ENCODE results near the gene DUSP2. TPM values are rescaled to one million over a fixed set of nuclear protein-coding genes. Genes with fewer than 3 reads are reported as not detected.

Gene DUSP2
- total and polyA plus RNA-seq, 2 donors (not counting 1 experiment from before 2014, with no cell fraction given) = 69.8 to 433 TPM

- WGBS (ENCODE audit: insufficient coverage) = 75% methylated on average over 3 of the region's 5 CpGs
- Histone ChIP-seq H4K20me1 (ENCODE audit: control insufficient read depth, insufficient read depth, low read length, poor library complexity, severe bottlenecking) (no peaks in the 10 kb centered on the region), H3K4me3 (ENCODE audit: control extremely low read depth in 1 of 5, extremely low read depth in 1 of 5, insufficient read depth in 1 of 5, low read depth in 2 of 5, low read length in 4 of 5) (no peak overlapping the region), H3K79me2 (ENCODE audit: control insufficient read depth, insufficient read depth, low read length) (no peaks in the 10 kb centered on the region), H2AFZ (ENCODE audit: insufficient read depth, low read depth, low read length, poor library complexity, severe bottlenecking) (no peak overlapping the region), H3K36me3 (replicated peaks in 1 of 2; ENCODE audit: control extremely low read depth in 1 of 2, control insufficient read depth in 1 of 2, extremely low read depth in 1 of 2, insufficient read depth in 2 of 2, low read length in 1 of 2) (peaks cover 7 to 25% of the 10 kb centered on the region in 2 experiments), H3K27me3 (replicated peaks in 1 of 4; ENCODE audit: control extremely low read depth in 1 of 4, control insufficient read depth in 3 of 4, insufficient read depth in 4 of 4, low read length in 3 of 4) (no peaks in the 10 kb centered on the region), H3K27ac (ENCODE audit: low read length in 2 of 2) (no peak overlapping the region), H3K4me2 (replicated peaks; ENCODE audit: low read depth, low read length, poor library complexity, severe bottlenecking) (no peak overlapping the region), H3K4me1 (ENCODE audit: control insufficient read depth in 2 of 2, insufficient read depth in 2 of 2, low read length in 2 of 2) (no peaks in the 10 kb centered on the region), H3K9ac (ENCODE audit: low read length) (no peak overlapping the region), H3K9me3 (ENCODE audit: control extremely low read depth in 1 of 3, control insufficient read depth in 2 of 3, insufficient read depth in 1 of 3, low read length in 2 of 3) (no peaks in the 10 kb centered on the region)
- Mint-ChIP-seq H3K4me3 (no peak overlapping the region), H3K27ac (no peak overlapping the region), H3K4me1 (peaks cover 3% of the 10 kb centered on the region), H3K27me3 (no peaks in the 10 kb centered on the region), H3K9me3 (ENCODE audit: insufficient read depth) (no peaks in the 10 kb centered on the region)
- ATAC-seq (ENCODE audit: low read depth) = no peak
- ChIA-PET CTCF (interaction anchor here (1.4 to 3.0 kb wide), 5 partner anchors 39 to 82 kb away, joined by 3 to 20 read pairs (median 5); partner anchors contain the start of genes ADRA2B and ASTL), POLR2A (no interaction called here)
- TF ChIP-seq EZH2 (IDR thresholded peaks at IDR 0.05; ENCODE audit: borderline replicate concordance, insufficient read depth, low read depth, low read length, poor library complexity, severe bottlenecking) (no peak), CTCF (IDR thresholded peaks at IDR 0.05) (no peak)
- no peak for DNase-seq
- intact Hi-C loops (cut with micrococcal nuclease) = no loop called here
These were observed 36.3 kb upstream of the DUSP2 start for GRCh38 chr2:96181529-96181928.

- no peak overlapping the region for H3K9ac ChIP-seq (ENCODE audit: low read length)
- peaks cover 2 to 15% of the 10 kb centered on the region in 2 experiments for H3K36me3 ChIP-seq (replicated peaks in 1 of 2; ENCODE audit: control extremely low read depth in 1 of 2, control insufficient read depth in 1 of 2, extremely low read depth in 1 of 2, insufficient read depth in 2 of 2, low read length in 1 of 2)
- CTCF ChIA-PET = interaction anchor here (0.6 to 3.0 kb wide), 8 partner anchors 38 to 289 kb away, joined by 3 to 20 read pairs (median 4); partner anchors contain the start of gene ASTL
- Mint-ChIP-seq H3K9me3 (ENCODE audit: insufficient read depth) (no peaks in the 10 kb centered on the region), H3K27ac (no peak overlapping the region), H3K27me3 (no peaks in the 10 kb centered on the region), H3K4me1 (peaks cover 3% of the 10 kb centered on the region), H3K4me3 (no peak overlapping the region)
- H3K27me3 ChIP-seq (replicated peaks in 1 of 4; ENCODE audit: control extremely low read depth in 1 of 4, control insufficient read depth in 3 of 4, insufficient read depth in 4 of 4, low read length in 3 of 4) = no peaks in the 10 kb centered on the region
- no peaks in the 10 kb centered on the region for H3K9me3 ChIP-seq (ENCODE audit: control extremely low read depth in 1 of 3, control insufficient read depth in 2 of 3, insufficient read depth in 1 of 3, low read length in 2 of 3)
- H3K4me2 ChIP-seq (replicated peaks; ENCODE audit: low read depth, low read length, poor library complexity, severe bottlenecking) = no peak overlapping the region
- DNase-seq (no peak), ATAC-seq (ENCODE audit: low read depth) (no peak)
- no peaks in the 10 kb centered on the region for H3K79me2 ChIP-seq (ENCODE audit: control insufficient read depth, insufficient read depth, low read length)
- intact Hi-C loops (cut with micrococcal nuclease) = no loop called here
- no peaks in the 10 kb centered on the region for H4K20me1 ChIP-seq (ENCODE audit: control insufficient read depth, insufficient read depth, low read length, poor library complexity, severe bottlenecking)
- POLR2A ChIA-PET = no interaction called here
- no peak overlapping the region for H3K27ac ChIP-seq (ENCODE audit: low read length in 2 of 2)
- H3K4me1 ChIP-seq (ENCODE audit: control insufficient read depth in 2 of 2, insufficient read depth in 2 of 2, low read length in 2 of 2) = no peaks in the 10 kb centered on the region
- no peak overlapping the region for H3K4me3 ChIP-seq (ENCODE audit: control extremely low read depth in 1 of 5, extremely low read depth in 1 of 5, insufficient read depth in 1 of 5, low read depth in 2 of 5, low read length in 4 of 5)
- no peak for TF ChIP-seq CTCF (IDR thresholded peaks at IDR 0.05)
- TF ChIP-seq EZH2 (IDR thresholded peaks at IDR 0.05; ENCODE audit: borderline replicate concordance, insufficient read depth, low read depth, low read length, poor library complexity, severe bottlenecking) = no peak
- no peak overlapping the region for H2AFZ ChIP-seq (ENCODE audit: insufficient read depth, low read depth, low read length, poor library complexity, severe bottlenecking)
These were observed 35.3 kb upstream of the DUSP2 start for GRCh38 chr2:96180521-96180920.

All from B cell (primary cell).